Erythroblast (primary cell): ENCODE results near the gene GP1BA.

Source experiments
- GATA1 ChIP-seq: IDR thresholded peaks from 2 replicates; pipeline ENCODE4 v1.6.1; 2011; ENCODE audit warnings: low read depth, mild to moderate bottlenecking, control low read depth, low read length, moderate library complexity
- POLR2A ChIP-seq: IDR thresholded peaks from 2 replicates; pipeline ENCODE4 v1.6.1; 2011; ENCODE audit warnings: mild to moderate bottlenecking, low read length

- TF ChIP-seq POLR2A (no peak), GATA1 (no peak)
These were observed 37.6 kb downstream of the GP1BA start for GRCh38 chr17:4969551-4970173.
